Activated CD4-positive, alpha-beta T cell treated with anti-CD3 and anti-CD28 coated beads for 1 hour (primary cell): Measurements from ENCODE around the gene GTF2F2.

ENCODE experiments used
- DNase-seq: peaks from one replicate; pipeline ENCODE4 v3.0.0-alpha.2; 2020

Gene GTF2F2, protein sequence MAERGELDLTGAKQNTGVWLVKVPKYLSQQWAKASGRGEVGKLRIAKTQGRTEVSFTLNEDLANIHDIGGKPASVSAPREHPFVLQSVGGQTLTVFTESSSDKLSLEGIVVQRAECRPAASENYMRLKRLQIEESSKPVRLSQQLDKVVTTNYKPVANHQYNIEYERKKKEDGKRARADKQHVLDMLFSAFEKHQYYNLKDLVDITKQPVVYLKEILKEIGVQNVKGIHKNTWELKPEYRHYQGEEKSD

DNA sequence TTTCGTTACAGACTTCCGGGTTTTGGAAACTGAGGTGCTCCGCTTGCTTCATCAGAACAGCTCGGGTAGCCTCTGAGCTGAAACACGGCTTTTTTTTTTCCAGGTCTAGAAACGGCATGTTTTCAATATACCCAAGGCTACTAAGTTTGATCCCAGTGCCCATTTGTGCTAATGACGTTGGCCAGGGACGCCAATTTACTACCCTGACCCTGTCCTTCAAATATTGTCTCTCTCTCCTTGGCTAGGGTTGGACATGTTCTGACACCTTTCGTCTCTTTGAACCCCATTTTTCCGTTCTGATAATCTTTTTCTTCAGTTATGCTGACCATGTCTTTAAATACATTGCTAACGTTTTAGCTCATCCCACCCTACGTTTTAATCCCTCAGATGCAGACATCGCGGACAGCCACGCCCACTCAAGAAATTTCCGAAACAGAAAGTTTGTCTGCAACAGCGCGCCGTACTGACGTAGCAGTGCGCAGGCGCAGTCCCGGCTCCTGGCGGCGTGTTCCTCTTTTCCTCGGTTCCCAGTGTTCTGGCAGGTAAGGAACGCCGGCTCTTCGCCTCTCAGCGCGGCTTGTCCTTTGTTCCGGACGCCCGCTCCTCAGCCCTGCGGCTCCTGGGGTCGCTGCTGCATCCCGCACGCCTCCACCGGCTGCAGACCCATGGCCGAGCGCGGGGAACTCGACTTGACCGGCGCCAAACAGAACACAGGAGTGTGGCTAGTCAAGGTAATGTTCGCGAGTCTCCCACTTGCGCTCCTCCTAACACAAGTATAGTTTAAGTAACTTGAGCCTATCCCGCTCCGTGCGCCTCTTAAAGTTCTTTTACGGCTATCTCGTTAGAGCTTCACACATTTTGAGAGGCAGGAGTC, at the start of gene GTF2F2:
GTF2F2 (plus strand) TSS at position 520 of the 874 bp plus-strand sequence; CDS start at position 666, 146 bp downstream.
- DNase-seq = peak; percentile 83

- DNase-seq = no peak
These were observed 46.5 kb upstream of the GTF2F2 start for GRCh38 chr13:45073809-45074208.

GRCh38 chr13:45074721-45075120, 45.6 kb upstream of the GTF2F2 start:
- DNase-seq = no peak

DNA sequence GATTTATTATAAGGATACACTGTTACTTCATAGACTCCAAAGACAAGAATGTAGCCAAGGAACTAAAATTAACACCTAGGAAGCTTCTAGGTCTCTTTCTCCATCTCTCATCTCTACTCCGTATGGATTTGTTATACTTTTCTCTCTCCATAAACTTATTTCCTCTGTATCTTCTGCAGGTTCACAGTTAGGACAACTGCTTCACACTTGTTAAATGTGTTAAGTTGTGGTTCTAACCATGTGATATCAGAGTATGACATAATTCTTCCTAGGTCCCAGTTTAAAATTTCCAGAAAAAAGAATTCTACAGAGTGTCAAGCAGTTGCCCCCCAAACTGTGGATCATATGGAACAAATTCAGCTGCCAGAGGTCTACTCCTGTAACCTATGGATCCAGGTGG, 42.3 kb upstream of the GTF2F2 start:
- DNase-seq = no peak

GRCh38 chr13:45082964-45083363, 37.3 kb upstream of the GTF2F2 start:
- no peak for DNase-seq

DNA sequence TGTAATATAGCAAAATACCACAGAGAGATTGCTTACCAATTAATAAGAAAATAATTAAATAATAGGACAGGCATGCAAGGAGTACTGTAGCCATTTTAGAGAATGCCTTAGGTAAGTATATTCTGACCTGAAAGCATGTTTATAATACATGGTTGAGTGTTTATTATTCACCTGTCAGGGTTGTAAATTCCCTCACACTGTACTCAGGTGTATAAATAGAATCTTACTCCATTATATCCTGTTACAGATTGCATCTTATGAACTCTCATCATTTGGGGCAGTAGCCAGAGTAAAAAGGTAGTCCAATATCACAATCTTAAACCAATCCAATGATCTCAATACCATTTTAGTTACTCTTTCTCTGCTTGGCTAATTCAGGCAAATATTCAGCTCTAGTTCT, 35.8 kb upstream of the GTF2F2 start:
- no peak for DNase-seq

DNA sequence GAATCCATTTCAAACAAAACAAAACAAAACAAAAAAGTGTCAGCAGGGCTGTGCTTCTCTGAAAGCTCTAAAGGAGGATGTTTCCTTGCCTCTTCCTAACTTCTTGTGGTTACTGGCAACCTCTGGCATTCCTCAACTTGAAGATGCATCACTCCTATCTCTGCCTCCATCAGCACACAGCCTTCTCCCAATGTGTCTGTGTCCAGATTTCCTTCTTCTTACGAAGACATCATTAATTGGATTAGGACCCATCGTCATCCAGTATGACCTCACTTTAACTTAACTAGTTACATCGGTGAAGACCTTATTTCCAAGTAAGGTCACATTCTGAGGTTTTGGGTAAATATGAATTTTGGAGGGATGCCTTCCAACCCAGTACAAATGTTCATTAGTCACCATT, 33.8 kb upstream of the GTF2F2 start:
- no peak for DNase-seq

DNA sequence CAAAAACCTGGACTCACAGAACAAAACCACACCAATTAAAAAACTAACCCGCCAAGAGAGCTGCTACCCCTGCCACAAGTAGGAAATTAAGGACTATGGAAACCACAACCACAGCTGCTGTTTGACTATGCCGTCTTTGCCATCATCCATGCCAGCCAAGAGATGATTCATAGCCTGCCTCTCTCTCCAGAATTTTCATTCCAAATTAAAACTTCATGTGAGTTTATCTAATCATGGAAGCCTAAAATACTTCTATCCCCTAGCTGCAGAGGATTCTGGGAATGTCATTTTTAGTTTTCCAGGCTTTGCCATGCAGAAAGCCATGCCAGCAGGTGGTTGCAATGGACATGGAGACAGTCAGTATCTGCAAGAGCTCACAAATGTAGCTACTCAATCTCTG, 27.6 kb upstream of the GTF2F2 start:
- no peak for DNase-seq

DNA sequence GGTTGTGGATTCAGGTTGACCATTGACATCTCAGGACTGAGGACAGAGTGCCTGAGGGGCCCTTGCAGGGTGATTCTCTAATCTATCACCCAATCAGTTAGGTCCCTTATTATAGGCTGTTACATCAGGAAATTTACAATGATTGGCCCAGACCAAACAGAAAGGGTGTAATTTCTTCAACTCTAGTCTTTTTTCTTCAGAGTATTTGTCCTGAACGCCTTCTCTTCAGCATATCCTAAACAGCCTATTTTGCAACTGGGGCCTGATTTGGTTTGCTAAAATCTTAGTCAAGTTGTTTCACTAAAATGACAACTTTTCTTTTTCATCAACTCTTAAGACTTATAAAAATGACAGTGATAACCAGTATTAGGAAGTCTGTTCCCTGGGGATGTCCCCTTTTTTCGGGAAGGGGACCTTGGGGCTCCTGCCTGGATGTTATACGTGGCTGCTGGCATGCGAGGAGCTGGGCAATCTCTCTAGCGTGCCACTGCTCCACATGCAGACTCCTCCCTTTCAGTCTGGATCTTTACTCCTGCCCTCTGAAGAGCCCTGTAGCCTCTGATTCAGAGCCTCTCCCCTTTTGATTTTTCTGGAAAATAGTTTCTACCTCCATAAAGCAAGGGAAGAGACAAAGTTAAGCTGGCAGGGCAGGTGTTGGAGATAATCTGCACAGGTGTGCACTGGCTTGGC, 19.6 kb upstream of the GTF2F2 start:
- no peak for DNase-seq

DNA sequence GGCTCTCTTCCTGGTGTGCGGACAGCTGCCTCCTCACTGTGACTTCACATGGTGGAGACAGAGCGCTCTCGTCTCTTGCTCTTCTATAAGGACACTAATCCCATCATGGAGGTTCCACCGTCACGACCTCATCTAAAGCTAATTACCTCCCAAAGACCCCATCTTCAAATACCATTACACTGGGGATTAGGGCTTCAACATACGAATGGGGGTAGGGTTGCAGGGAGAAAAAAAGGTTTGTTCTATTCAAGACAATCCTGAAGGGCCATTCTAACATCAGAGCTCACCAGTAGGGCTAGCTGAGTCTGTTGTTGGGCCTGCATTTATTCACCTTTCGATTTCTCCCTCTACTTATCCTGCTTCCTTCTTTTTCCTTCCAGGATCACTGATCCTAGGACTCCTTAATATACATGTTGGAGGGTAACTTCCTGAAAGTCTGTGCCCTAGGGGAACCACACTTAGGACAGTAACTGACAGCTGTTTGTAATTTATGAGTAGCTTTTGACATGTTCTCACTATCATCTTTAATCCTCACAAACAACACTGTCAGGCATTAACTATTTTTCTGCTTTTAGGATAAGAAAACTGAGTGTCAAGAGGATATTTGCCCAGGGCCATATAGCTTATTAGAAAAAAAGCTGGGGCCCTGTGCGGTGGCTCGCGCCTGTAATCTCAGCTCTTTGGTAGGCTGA, 18.8 kb upstream of the GTF2F2 start:
- DNase-seq = no peak

DNA sequence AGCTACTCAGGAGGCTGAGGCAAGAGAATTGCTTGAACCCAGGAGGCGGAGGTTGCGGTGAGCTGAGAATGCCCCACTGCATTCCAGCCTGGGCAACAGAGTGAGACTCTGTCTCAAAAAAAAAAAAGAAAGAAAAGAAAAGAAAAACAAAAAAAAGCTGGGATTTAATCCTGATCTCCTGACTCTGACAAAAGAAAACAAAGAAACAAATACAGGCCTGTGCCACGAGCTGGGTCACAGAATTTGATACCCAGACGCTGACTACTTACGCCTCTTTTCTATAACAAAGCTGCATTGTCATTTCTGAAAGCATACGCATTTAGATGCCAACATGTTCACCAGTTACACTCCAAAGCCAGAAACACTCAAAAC, 18.2 kb upstream of the GTF2F2 start:
- DNase-seq = no peak

DNA sequence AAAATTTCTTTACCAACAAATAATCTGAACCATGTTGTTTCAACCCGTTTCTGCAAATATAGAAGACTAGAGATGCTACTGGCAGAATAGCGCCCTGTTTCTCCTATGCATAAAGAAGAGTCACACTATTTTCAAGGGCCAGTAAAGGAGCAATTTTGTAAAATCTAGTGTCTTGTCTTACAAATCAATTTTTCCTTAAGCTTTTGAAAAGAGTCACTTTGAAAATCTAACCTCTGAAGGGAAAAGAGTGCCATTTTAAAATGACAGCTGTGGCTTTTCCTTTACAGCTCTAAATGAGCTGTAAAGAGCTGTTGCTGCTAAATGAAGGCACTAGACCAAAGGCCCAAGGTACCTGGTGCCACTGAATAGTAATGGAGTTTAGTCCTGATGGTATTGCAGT, 16.9 kb upstream of the GTF2F2 start:
- no peak for DNase-seq

DNA sequence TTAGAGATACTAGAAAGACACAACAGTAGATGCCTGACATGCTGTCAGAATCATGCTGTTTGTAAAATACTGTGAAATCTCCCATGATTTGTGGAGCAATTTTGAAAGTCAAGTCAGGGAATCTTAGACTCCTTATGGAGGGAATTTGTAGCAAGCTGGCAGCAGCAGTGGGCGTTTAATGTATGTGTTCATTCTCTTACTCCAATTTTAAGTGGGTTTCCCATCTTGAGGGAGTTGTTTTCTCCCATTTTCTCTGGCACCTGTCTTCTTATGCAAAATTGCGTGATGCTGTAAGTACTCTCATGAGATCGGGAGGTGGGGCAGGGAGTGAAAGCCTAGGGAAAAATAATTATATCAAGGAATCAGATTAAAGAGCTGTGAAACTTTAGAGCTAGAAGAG, 16.0 kb upstream of the GTF2F2 start:
- no peak for DNase-seq

GRCh38 chr13:45105895-45106294, 14.4 kb upstream of the GTF2F2 start:
- DNase-seq = no peak

DNA sequence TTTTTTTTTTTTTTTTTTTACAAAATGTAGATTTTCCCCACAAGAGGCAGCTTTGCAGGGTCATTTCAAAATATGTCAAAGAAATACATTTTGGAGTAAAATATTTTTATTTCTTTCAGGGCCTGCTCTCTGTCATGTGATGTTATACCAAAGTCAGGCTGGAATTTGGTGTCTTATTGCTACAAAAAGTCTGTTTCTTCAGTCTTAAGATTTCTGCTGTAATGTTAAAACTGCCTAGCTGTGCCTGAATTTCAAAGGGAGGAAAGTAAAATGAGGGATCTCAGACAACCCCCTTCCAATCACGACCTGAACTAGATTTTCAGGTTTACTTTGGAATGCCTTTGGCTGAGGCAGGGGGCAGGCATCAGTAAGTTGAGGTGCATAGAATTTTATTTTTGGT, 12.8 kb upstream of the GTF2F2 start:
- DNase-seq = no peak

DNA sequence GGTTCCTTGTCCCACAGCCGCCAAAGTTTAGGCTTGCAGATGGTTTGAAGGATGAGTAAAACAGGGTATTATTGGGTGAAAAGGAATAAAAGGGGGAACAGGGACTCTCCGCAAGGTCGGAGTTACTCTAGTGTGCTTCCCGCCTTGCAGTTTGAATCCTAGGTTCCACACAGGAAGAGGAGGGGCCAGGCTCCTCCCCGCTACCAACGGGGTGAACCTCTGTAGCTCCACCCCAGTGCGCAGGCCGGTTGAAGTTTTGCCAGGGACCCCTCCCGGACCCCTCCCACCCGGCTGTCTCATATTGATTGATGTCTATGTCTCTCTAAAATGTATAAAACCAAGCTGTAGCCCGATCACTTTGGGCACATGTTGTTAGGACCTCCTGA, 11.6 kb upstream of the GTF2F2 start:
- no peak for DNase-seq

DNA sequence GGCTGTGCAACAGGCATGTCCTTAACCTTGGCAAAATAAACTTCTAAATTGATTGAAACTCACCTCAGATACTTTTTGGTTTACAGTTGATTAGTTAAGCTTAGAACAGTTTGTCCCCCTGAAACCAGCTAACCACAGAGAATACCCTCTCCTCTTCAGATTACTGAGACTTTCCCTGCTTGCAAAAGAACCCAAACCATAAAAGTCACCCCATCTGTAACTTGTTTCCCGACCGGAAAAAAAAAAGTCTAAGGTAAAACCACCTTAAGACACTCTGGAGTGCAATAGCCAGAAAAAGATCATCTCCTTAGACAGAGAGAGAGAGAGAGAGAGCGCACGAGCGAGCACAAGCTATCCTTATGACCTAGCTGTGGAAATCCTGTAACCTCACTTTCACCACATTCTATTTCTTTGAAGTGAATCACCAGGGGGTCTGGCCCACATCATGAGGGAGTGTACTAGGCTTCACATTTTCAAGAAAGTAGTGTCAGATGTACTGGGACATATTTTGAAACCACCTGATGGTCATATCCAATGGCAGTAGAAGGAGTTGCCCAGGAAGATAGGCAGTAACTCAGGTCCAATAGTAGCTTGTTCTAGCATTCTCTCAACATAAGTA, 11.1 kb upstream of the GTF2F2 start:
- no peak for DNase-seq

DNA sequence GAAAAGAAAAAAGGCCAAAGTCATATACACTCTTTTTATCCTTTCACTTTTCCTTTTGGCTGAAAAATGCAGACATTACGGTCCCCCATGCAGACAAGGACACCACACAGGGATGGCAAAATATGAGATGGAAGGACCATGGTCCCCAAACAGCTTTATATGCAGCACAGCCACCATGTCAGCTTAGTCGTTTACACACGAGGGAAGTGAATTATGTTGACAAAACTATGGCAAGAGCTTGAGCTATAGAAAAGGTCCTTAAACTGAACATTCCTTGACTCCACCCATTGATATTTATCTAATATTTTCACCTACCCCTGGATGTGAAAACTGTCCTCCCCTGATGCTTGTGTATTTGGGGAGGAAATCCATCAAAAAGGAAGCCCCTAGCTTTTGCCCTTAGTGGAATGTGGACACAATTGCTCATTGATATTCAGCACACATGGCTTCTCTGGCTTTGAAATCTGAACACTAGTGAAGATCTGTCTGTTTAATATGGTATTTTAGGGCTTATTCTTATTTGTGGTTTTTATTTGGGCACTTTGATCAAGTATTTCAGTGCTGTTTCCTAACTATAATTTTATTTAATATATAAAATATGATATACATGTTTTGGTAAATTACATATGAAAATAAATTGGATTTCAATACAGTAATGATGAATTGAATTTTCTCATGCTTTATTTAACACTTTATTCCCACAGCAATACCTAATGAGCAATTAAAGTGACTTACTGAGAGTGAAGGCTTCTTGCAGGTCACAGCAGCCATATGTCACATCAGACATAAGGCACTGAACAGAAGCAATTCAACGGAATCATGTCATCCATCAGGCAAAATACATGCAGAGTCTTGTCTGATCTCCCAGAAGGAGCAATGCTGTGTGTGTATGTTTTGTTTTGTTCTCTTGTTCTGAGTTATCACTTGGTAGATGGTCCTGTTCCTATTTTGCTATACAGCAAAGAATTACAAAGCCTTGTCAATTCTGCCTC, 6.8 kb upstream of the GTF2F2 start:
- DNase-seq = no peak

DNA sequence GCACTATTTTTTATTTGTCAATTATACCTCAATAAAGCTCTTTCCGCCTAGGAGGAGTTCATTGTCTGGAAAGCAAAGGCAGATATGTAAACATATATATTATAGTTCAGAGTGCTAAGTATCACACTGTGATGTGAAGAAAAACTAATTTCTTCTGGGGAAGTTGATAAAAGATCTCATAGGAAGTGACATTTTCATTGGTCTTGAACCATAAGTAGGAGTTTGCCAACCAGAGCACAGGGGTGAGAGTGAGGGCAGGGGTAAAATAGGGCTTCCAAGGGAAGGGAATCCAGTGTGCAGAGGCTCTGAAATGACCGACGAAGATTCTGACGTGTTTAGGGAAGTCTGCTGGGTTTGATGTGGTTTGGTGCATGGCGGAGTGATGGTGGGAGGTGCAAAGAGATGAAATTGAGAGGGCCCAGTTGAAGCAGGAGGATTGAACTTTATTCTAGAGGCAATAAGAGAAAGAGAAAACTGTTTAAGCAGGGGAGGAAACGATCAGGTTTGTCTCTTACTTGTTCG, 780 bp upstream of the GTF2F2 start:
- DNase-seq = peak; percentile 36

- no peak for DNase-seq
These were observed 889 bp downstream of the GTF2F2 start for GRCh38 chr13:45120967-45121831.
